ENCODE results near the gene PF4V1. TPM values are rescaled to one million over a fixed set of nuclear protein-coding genes. Genes with fewer than 3 reads are reported as not detected.

The PF4V1 gene
- total RNA-seq, 1 donor, result not detected

- Histone ChIP-seq H3K4me2 (ENCODE audit: insufficient read depth, low read length) (peak overlapping the region; percentile 29), H3K4me1 (ENCODE audit: insufficient read depth, low read length) (peaks cover 20% of the 10 kb centered on the region), H3K36me3 (ENCODE audit: insufficient read depth, low read length) (no peaks in the 10 kb centered on the region), H3K27ac (ENCODE audit: low read depth, low read length) (peak overlapping the region; percentile 49), H3K4me3 (ENCODE audit: insufficient read depth, low read length) (no peak overlapping the region), H3K27me3 (ENCODE audit: insufficient read depth, low read length) (no peaks in the 10 kb centered on the region), H4K20me1 (ENCODE audit: insufficient read depth, low read length) (no peaks in the 10 kb centered on the region), H3K9me3 (ENCODE audit: low read depth, low read length) (no peaks in the 10 kb centered on the region), H3K79me2 (ENCODE audit: insufficient read depth, low read length) (no peaks in the 10 kb centered on the region), H2AFZ (ENCODE audit: low read length) (no peak overlapping the region)
- peak; percentile 79 for DNase-seq (ENCODE audit: insufficient read length, low spot score, missing footprints)
- no peak for TF ChIP-seq CTCF (IDR thresholded peaks at IDR 0.05; ENCODE audit: extremely low read depth, low read depth, low read length)
Measured at GRCh38 chr4:73844345-73844744, 8.8 kb upstream of the PF4V1 start.

- Histone ChIP-seq H3K4me2 (ENCODE audit: insufficient read depth, low read length) (peak overlapping the region; percentile 29), H3K27ac (ENCODE audit: low read depth, low read length) (peak overlapping the region; percentile 49)
Measured at GRCh38 chr4:73844806-73845205, 8.3 kb upstream of the PF4V1 start.

GRCh38 chr4:73847526-73848182 is 5.4 kb upstream of the PF4V1 start:
- no peaks in the 10 kb centered on the region for H3K36me3 ChIP-seq (ENCODE audit: insufficient read depth, low read length)
- no peak for TF ChIP-seq CTCF (IDR thresholded peaks at IDR 0.05; ENCODE audit: extremely low read depth, low read depth, low read length)

More at GRCh38 chr4:73844806-73845205, 8.3 kb upstream of the PF4V1 start:
- Histone ChIP-seq H3K36me3 (ENCODE audit: insufficient read depth, low read length) (no peaks in the 10 kb centered on the region), H3K4me3 (ENCODE audit: insufficient read depth, low read length) (no peak overlapping the region), H3K9me3 (ENCODE audit: low read depth, low read length) (no peaks in the 10 kb centered on the region), H3K4me1 (ENCODE audit: insufficient read depth, low read length) (peaks cover 20% of the 10 kb centered on the region), H3K79me2 (ENCODE audit: insufficient read depth, low read length) (no peaks in the 10 kb centered on the region), H3K27me3 (ENCODE audit: insufficient read depth, low read length) (no peaks in the 10 kb centered on the region), H4K20me1 (ENCODE audit: insufficient read depth, low read length) (no peaks in the 10 kb centered on the region), H2AFZ (ENCODE audit: low read length) (no peak overlapping the region)
- no peak for TF ChIP-seq CTCF (IDR thresholded peaks at IDR 0.05; ENCODE audit: extremely low read depth, low read depth, low read length)
- DNase-seq (ENCODE audit: insufficient read length, low spot score, missing footprints), result no peak

DNA sequence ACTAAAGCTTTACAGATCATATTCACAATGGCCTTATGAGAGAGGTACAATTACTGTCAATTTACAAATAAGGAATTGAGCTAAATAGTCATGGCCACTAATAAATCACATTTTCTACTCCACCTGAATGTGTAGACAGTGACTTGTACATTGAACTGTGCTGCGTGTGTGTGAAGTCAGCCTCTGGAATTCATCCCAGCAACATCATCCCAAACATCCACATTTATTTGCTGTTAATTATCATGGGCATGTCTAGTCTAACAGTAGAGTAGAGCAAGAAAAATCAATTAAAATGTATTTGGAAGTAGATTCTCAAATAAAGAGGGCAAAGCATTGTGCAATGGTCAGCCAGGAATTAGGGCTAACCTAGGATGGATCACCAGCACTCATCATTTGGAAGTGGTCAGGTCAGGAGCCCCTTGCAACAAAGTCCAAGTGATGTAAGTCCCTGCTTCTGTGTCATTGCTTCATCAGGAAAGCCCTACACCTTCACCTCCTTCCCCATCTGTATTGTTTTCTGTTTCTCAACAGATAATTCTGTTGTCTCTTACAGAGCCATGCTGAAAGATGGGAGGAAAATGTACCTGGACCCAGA is 4.8 kb upstream of the PF4V1 start:
- Histone ChIP-seq H3K4me2 (ENCODE audit: insufficient read depth, low read length) (no peak overlapping the region), H3K27ac (ENCODE audit: low read depth, low read length) (no peak overlapping the region), H3K9me3 (ENCODE audit: low read depth, low read length) (no peaks in the 10 kb centered on the region), H2AFZ (ENCODE audit: low read length) (no peak overlapping the region), H3K4me3 (ENCODE audit: insufficient read depth, low read length) (no peak overlapping the region), H3K27me3 (ENCODE audit: insufficient read depth, low read length) (peaks cover 2% of the 10 kb centered on the region), H3K36me3 (ENCODE audit: insufficient read depth, low read length) (no peaks in the 10 kb centered on the region), H4K20me1 (ENCODE audit: insufficient read depth, low read length) (no peaks in the 10 kb centered on the region), H3K79me2 (ENCODE audit: insufficient read depth, low read length) (no peaks in the 10 kb centered on the region), H3K4me1 (ENCODE audit: insufficient read depth, low read length) (peaks cover 16% of the 10 kb centered on the region)
- TF ChIP-seq CTCF (IDR thresholded peaks at IDR 0.05; ENCODE audit: extremely low read depth, low read depth, low read length), result no peak
- no peak for DNase-seq (ENCODE audit: insufficient read length, low spot score, missing footprints)

More at GRCh38 chr4:73847526-73848182, 5.4 kb upstream of the PF4V1 start:
- H3K4me3 ChIP-seq (ENCODE audit: insufficient read depth, low read length), result no peak overlapping the region
- H3K27me3 ChIP-seq (ENCODE audit: insufficient read depth, low read length), result peaks cover 2% of the 10 kb centered on the region
- no peaks in the 10 kb centered on the region for H3K9me3 ChIP-seq (ENCODE audit: low read depth, low read length)
- DNase-seq (ENCODE audit: insufficient read length, low spot score, missing footprints), result no peak
- no peaks in the 10 kb centered on the region for H3K79me2 ChIP-seq (ENCODE audit: insufficient read depth, low read length)
- H3K4me2 ChIP-seq (ENCODE audit: insufficient read depth, low read length), result no peak overlapping the region
- no peak overlapping the region for H2AFZ ChIP-seq (ENCODE audit: low read length)
- no peak overlapping the region for H3K27ac ChIP-seq (ENCODE audit: low read depth, low read length)
- no peaks in the 10 kb centered on the region for H4K20me1 ChIP-seq (ENCODE audit: insufficient read depth, low read length)
- H3K4me1 ChIP-seq (ENCODE audit: insufficient read depth, low read length), result peaks cover 16% of the 10 kb centered on the region

All from osteoblast (primary cell).